ENCODE results near the gene SCIMP. TPM values are rescaled to one million over a fixed set of nuclear protein-coding genes. Genes with fewer than 3 reads are reported as not detected.

SCIMP gene
- polyA plus RNA-seq, 1 of the 3 experiments (the other 2 are of a cell fraction), result not detected

- TF ChIP-seq RFX5 (IDR thresholded peaks at IDR 0.05; ENCODE audit: low read length) (no peak), MXI1 (IDR thresholded peaks at IDR 0.05; ENCODE audit: low read depth, low read length) (no peak), FOSL2 (IDR thresholded peaks at IDR 0.05; ENCODE audit: borderline replicate concordance, low read depth) (no peak), MEF2A (IDR thresholded peaks at IDR 0.05; ENCODE audit: borderline replicate concordance, low read depth) (no peak), JUND (IDR thresholded peaks at IDR 0.05) (no peak), RCOR1 (IDR thresholded peaks at IDR 0.05; ENCODE audit: low read length) (no peak), ZBTB33 (IDR thresholded peaks at IDR 0.05; ENCODE audit: borderline replicate concordance, low read depth) (no peak), FOXM1 (IDR thresholded peaks at IDR 0.05; ENCODE audit: low read depth) (no peak), TAF1 (IDR thresholded peaks at IDR 0.05; ENCODE audit: borderline replicate concordance, low read depth, low read length) (no peak), TEAD4 (IDR thresholded peaks at IDR 0.05; ENCODE audit: borderline replicate concordance, insufficient read depth) (no peak), CHD2 (IDR thresholded peaks at IDR 0.05; ENCODE audit: low read length, partially characterized antibody) (no peak), SMC3 (IDR thresholded peaks at IDR 0.05; ENCODE audit: low read depth, low read length) (no peak), SIN3A (IDR thresholded peaks at IDR 0.05; ENCODE audit: borderline replicate concordance, low read depth, low read length) (no peak), PBX3 (IDR thresholded peaks at IDR 0.05) (no peak)
- Histone ChIP-seq H3K27ac (ENCODE audit: low read depth in 2 of 2, low read length in 1 of 2) (no peak overlapping the region), H3K4me3 (ENCODE audit: low read depth in 2 of 2, low read length in 1 of 2) (no peak overlapping the region), H3K36me3 (replicated peaks in 1 of 2; ENCODE audit: control insufficient read depth in 1 of 2, insufficient read depth in 2 of 2, low read length in 1 of 2) (no peaks in the 10 kb centered on the region), H2AFZ (ENCODE audit: low read depth) (no peak overlapping the region), H3K79me2 (ENCODE audit: insufficient read depth) (no peaks in the 10 kb centered on the region), H3F3A (replicated peaks; ENCODE audit: insufficient read depth) (no peaks in the 10 kb centered on the region), H3K4me1 (ENCODE audit: control insufficient read depth in 1 of 2, insufficient read depth in 2 of 2, low read depth in 1 of 2, low read length in 1 of 2) (no peaks in the 10 kb centered on the region), H3K9me3 (no peaks in the 10 kb centered on the region), H3K9ac (no peak overlapping the region), H3K9me2 (no peaks in the 10 kb centered on the region), H3K27me3 (ENCODE audit: insufficient read depth) (no peaks in the 10 kb centered on the region), H4K20me1 (ENCODE audit: insufficient read depth) (no peaks in the 10 kb centered on the region), H3K4me2 (no peak overlapping the region)
- 49% methylated on average over 2 of the region's 2 CpGs for WGBS (ENCODE audit: low lambda C conversion rate)
- CTCF ChIA-PET, result interaction anchor here (0.9 kb wide), 1 partner anchor 54 kb away, joined by 3 read pairs; no protein-coding TSS in a partner anchor
- DNase-seq, result no peak
- POLR2A ChIA-PET, result no interaction called here
Observed at GRCh38 chr17:5200360-5200759, 34.3 kb downstream of the SCIMP start.

GRCh38 chr17:5198472-5198871 is 36.2 kb downstream of the SCIMP start:
- Histone ChIP-seq H4K20me1 (ENCODE audit: insufficient read depth) (no peaks in the 10 kb centered on the region), H3K4me3 (ENCODE audit: low read depth in 2 of 2, low read length in 1 of 2) (no peak overlapping the region), H3K27me3 (ENCODE audit: insufficient read depth) (no peaks in the 10 kb centered on the region), H3F3A (replicated peaks; ENCODE audit: insufficient read depth) (peaks cover 3% of the 10 kb centered on the region), H3K9me2 (no peaks in the 10 kb centered on the region), H3K36me3 (replicated peaks in 1 of 2; ENCODE audit: control insufficient read depth in 1 of 2, insufficient read depth in 2 of 2, low read length in 1 of 2) (no peaks in the 10 kb centered on the region), H2AFZ (ENCODE audit: low read depth) (no peak overlapping the region), H3K27ac (ENCODE audit: low read depth in 2 of 2, low read length in 1 of 2) (no peak overlapping the region), H3K79me2 (ENCODE audit: insufficient read depth) (no peaks in the 10 kb centered on the region), H3K4me1 (ENCODE audit: control insufficient read depth in 1 of 2, insufficient read depth in 2 of 2, low read depth in 1 of 2, low read length in 1 of 2) (no peaks in the 10 kb centered on the region), H3K9ac (no peak overlapping the region), H3K4me2 (no peak overlapping the region), H3K9me3 (no peaks in the 10 kb centered on the region)
- TF ChIP-seq PBX3 (IDR thresholded peaks at IDR 0.05) (no peak), FOSL2 (IDR thresholded peaks at IDR 0.05; ENCODE audit: borderline replicate concordance, low read depth) (no peak), JUND (IDR thresholded peaks at IDR 0.05) (no peak), TCF12 (IDR thresholded peaks at IDR 0.05) (no peak)
- no peak for DNase-seq
- 91% methylated on average over 7 of the region's 7 CpGs for WGBS (ENCODE audit: low lambda C conversion rate)
- ChIA-PET POLR2A (interaction anchor here (0.6 kb wide), 1 partner anchor 231 kb away, joined by 4 read pairs; the partner anchor contains the start of gene SPAG7), CTCF (no interaction called here)
